Measurements from ENCODE around the gene SRPRA.

- no peak for TF ChIP-seq CTCF (IDR thresholded peaks at IDR 0.05)
- no peak for TF ChIP-seq EZH2phosphoT487 (IDR thresholded peaks at IDR 0.05)
- TF ChIP-seq EZH2 (IDR thresholded peaks at IDR 0.05): no peak
Measured at GRCh38 chr11:126257144-126257543, 11.6 kb downstream of the SRPRA start.

All from neural progenitor cell (in vitro differentiated cells).